Caco-2 (cell line): Measurements from ENCODE around the gene SLC39A11. TPM values are rescaled to one million over a fixed set of nuclear protein-coding genes. Genes with fewer than 3 reads are reported as not detected.

Source experiments
- BruUV-seq: library from RNA; stranded (reverse); fragments of 400-500 nt; replicated peaks from 2 replicates; lab custom pipeline; 2021; lab: Mats Ljungman, UMichigan
- CTCF ChIA-PET: fragments of 300-600 bp; sonication (Branson Sonifier 250); formaldehyde crosslinking; loops from one replicate; lab custom pipeline; 2022; ENCODE audit warnings: antibody characterized with exemption; lab: Charles Lee
- POLR2A ChIA-PET: fragments of 300-600 bp; sonication (Branson Sonifier 250); formaldehyde crosslinking; loops from one replicate; lab custom pipeline; 2022; ENCODE audit warnings: antibody characterized with exemption; lab: Charles Lee
- DNase-seq, 2 experiments: peaks; one replicate each; pipeline versions ENCODE4 v3.0.0 to v3.0.0-alpha.2; 2020 to 2022
- H3K27me3 ChIP-seq: replicated peaks from 2 replicates; pipeline ENCODE4 v1.6.0; 2011; ENCODE audit warnings: low read length; ENCODE audit not compliant: control insufficient read depth, insufficient read depth
- H3K36me3 ChIP-seq: 2 replicates; pipeline ENCODE4 v1.5.1; 2011; ENCODE audit warnings: low read length; ENCODE audit not compliant: control insufficient read depth, insufficient read depth
- H3K4me1 ChIP-seq: fragments of 250-450 bp; sonication (Bioruptor Pico); 2 replicates; pipeline ENCODE4 v1.5.1; 2020; ENCODE audit warnings: mild to moderate bottlenecking
- H3K4me3 ChIP-seq: 2 replicates; pipeline ENCODE4 v1.5.1; 2011; ENCODE audit warnings: low read depth, mild to moderate bottlenecking, control low read depth, low read length
- H3K9me3 ChIP-seq: fragments of 250-450 bp; sonication (Bioruptor Pico); 2 replicates; pipeline ENCODE4 v1.5.1; 2020; ENCODE audit warnings: mild to moderate bottlenecking, moderate library complexity
- H3K27ac Mint-ChIP-seq: one replicate; pipeline ENCODE4 v1.8.0; 2022; ENCODE audit warnings: mixed read lengths; ENCODE audit not compliant: unreplicated experiment
- H3K27me3 Mint-ChIP-seq: one replicate; pipeline ENCODE4 v1.8.0; 2022; ENCODE audit warnings: mixed read lengths; ENCODE audit not compliant: insufficient read depth, unreplicated experiment
- H3K36me3 Mint-ChIP-seq: one replicate; pipeline ENCODE4 v1.8.0; 2022; ENCODE audit warnings: mild to moderate bottlenecking, mixed read lengths; ENCODE audit not compliant: insufficient read depth, unreplicated experiment
- H3K4me1 Mint-ChIP-seq: one replicate; pipeline ENCODE4 v1.8.0; 2022; ENCODE audit warnings: low read depth, mixed read lengths; ENCODE audit not compliant: unreplicated experiment
- H3K4me3 Mint-ChIP-seq: one replicate; pipeline ENCODE4 v1.8.0; 2022; ENCODE audit warnings: mild to moderate bottlenecking, moderate library complexity, mixed read lengths; ENCODE audit not compliant: unreplicated experiment
- H3K9me3 Mint-ChIP-seq: one replicate; pipeline ENCODE4 v1.8.0; 2022; ENCODE audit warnings: mixed read lengths; ENCODE audit not compliant: unreplicated experiment
- CTCF ChIP-seq, 2 experiments: fragments of 200-600 bp in 1 of 2; IDR thresholded peaks; 1 replicate in 1 of 2; 2 replicates in 1 of 2; pipeline versions ENCODE4 v1.5.1 to v1.8.0; 2011 to 2022; ENCODE audit warnings: antibody characterized with exemption in 1 of 2, control low read depth in 1 of 2, inconsistent platforms in 1 of 2, low read depth in 1 of 2, low read length in 1 of 2, mild to moderate bottlenecking in 1 of 2, moderate library complexity in 1 of 2; ENCODE audit not compliant: insufficient read depth in 1 of 2, severe bottlenecking in 1 of 2, unreplicated experiment in 1 of 2
- intact Hi-C: fragments of 100-400 bp; cut with micrococcal nuclease; formaldehyde crosslinking; loops from one replicate; pipeline ENCODE4 v1.10.0; 2022; ENCODE audit not compliant: unreplicated experiment
- total RNA-seq: library from RNA; stranded (reverse); gene quantifications from 2 replicates; pipeline ENCODE4 v1.2.3, GENCODE V29; 2022

Gene SLC39A11
- total RNA-seq, 1 experiment from 2014 or later: 26.4 TPM

GRCh38 chr17:73067075-73067474 is 25.4 kb downstream of the SLC39A11 start:
- peaks cover 4% of the 10 kb centered on the region; the same call in 1 of the 2 replicates for H3K9me3 ChIP-seq
- Mint-ChIP-seq H3K9me3 (no peaks in the 10 kb centered on the region), H3K27me3 (no peaks in the 10 kb centered on the region), H3K36me3 (no peaks in the 10 kb centered on the region), H3K27ac (no peak overlapping the region), H3K4me3 (no peak overlapping the region), H3K4me1 (peaks cover 10% of the 10 kb centered on the region)
- intact Hi-C loops: no loop called here
- H3K36me3 ChIP-seq: no peaks in the 10 kb centered on the region; the same call in 1 of the 2 replicates
- DNase-seq: peak in 1 of 2 experiments; percentile 3
- ChIA-PET CTCF (no interaction called here), POLR2A (no interaction called here)
- no peak for TF ChIP-seq CTCF (IDR thresholded peaks at IDR 0.05; ENCODE audit: insufficient read depth in 1 of 2, low read depth in 1 of 2, low read length in 1 of 2, severe bottlenecking in 1 of 2, unreplicated experiment in 1 of 2)
- no TSS peak for BruUV-seq
- H3K27me3 ChIP-seq: no peaks in the 10 kb centered on the region
- no peak overlapping the region for H3K4me3 ChIP-seq
- peaks cover 13% of the 10 kb centered on the region; the same call in 1 of the 2 replicates for H3K4me1 ChIP-seq

GRCh38 chr17:73066148-73066884 is 26.2 kb downstream of the SLC39A11 start:
- TF ChIP-seq CTCF (IDR thresholded peaks at IDR 0.05; ENCODE audit: insufficient read depth in 1 of 2, low read depth in 1 of 2, low read length in 1 of 2, severe bottlenecking in 1 of 2, unreplicated experiment in 1 of 2): no peak
- no peaks in the 10 kb centered on the region for H3K27me3 Mint-ChIP-seq
- H3K4me1 Mint-ChIP-seq: peaks cover 10% of the 10 kb centered on the region
- intact Hi-C loops: no loop called here
- H3K36me3 ChIP-seq: no peaks in the 10 kb centered on the region; the same call in 1 of the 2 replicates
- no peak overlapping the region for H3K27ac Mint-ChIP-seq
- H3K4me1 ChIP-seq: peaks cover 13% of the 10 kb centered on the region; the same call in 1 of the 2 replicates
- H3K4me3 Mint-ChIP-seq: no peak overlapping the region
- H3K4me3 ChIP-seq: no peak overlapping the region
- H3K36me3 Mint-ChIP-seq: no peaks in the 10 kb centered on the region
- no peaks in the 10 kb centered on the region for H3K27me3 ChIP-seq
- BruUV-seq: no TSS peak
- H3K9me3 ChIP-seq: peaks cover 4% of the 10 kb centered on the region; the same call in 1 of the 2 replicates
- CTCF ChIA-PET: no interaction called here
- no peaks in the 10 kb centered on the region for H3K9me3 Mint-ChIP-seq
- DNase-seq: peak in 1 of 2 experiments; percentile 21
- POLR2A ChIA-PET: no interaction called here

GRCh38 chr17:73065376-73065775 is 27.1 kb downstream of the SLC39A11 start:
- DNase-seq: no peak
- Mint-ChIP-seq H3K9me3 (no peaks in the 10 kb centered on the region), H3K4me1 (peaks cover 10% of the 10 kb centered on the region), H3K27me3 (no peaks in the 10 kb centered on the region), H3K27ac (peak overlapping the region; percentile 8), H3K4me3 (no peak overlapping the region), H3K36me3 (no peaks in the 10 kb centered on the region)
- ChIA-PET CTCF (no interaction called here), POLR2A (no interaction called here)
- TF ChIP-seq CTCF (IDR thresholded peaks at IDR 0.05; ENCODE audit: insufficient read depth in 1 of 2, low read depth in 1 of 2, low read length in 1 of 2, severe bottlenecking in 1 of 2, unreplicated experiment in 1 of 2): no peak
- Histone ChIP-seq H3K36me3 (no peaks in the 10 kb centered on the region; the same call in 1 of the 2 replicates), H3K27me3 (no peaks in the 10 kb centered on the region), H3K4me1 (peaks cover 13% of the 10 kb centered on the region; the same call in 1 of the 2 replicates), H3K9me3 (peaks cover 4% of the 10 kb centered on the region; the same call in 1 of the 2 replicates), H3K4me3 (no peak overlapping the region)
- intact Hi-C loops: no loop called here
- no TSS peak for BruUV-seq
